Fibroblast of upper back skin (primary cell): ENCODE results near the gene QSOX1.
"Not testable (repeated sequence)": the region's sequence is repeated elsewhere in the genome, so short reads cannot be mapped to it uniquely, and the experiment has no call there.

Source experiments
- DNase-seq: peaks from one replicate; pipeline ENCODE4 v3.0.0-alpha.2; 2013

Gene QSOX1

GRCh38 chr1:180154325-180155181 lies at the start of gene QSOX1:
TSS of gene QSOX1 (plus strand) at chr1:180154869. CDS start at chr1:180154908, 39 bp downstream.
- DNase-seq = peak; percentile 86

- DNase-seq = no peak
Measured at GRCh38 chr1:180112091-180112490, 42.6 kb upstream of the QSOX1 start.

GRCh38 chr1:180112984-180113647 lies 41.6 kb upstream of the QSOX1 start:
- DNase-seq = peak; percentile 42

- no peak for DNase-seq
Measured at GRCh38 chr1:180114396-180114945, 40.2 kb upstream of the QSOX1 start.

- no peak for DNase-seq
Measured at GRCh38 chr1:180116964-180117763, 37.5 kb upstream of the QSOX1 start.

- DNase-seq = peak; percentile 86
Measured at GRCh38 chr1:180117764-180118116, 36.9 kb upstream of the QSOX1 start.

- DNase-seq = no peak
Measured at GRCh38 chr1:180119837-180120236, 34.8 kb upstream of the QSOX1 start.

- peak; percentile 41 for DNase-seq
Measured at GRCh38 chr1:180123463-180123936, 31.2 kb upstream of the QSOX1 start.

GRCh38 chr1:180130651-180131050 lies 24.0 kb upstream of the QSOX1 start:
- no peak for DNase-seq

GRCh38 chr1:180131510-180131909 lies 23.2 kb upstream of the QSOX1 start:
- peak; percentile 91 for DNase-seq

GRCh38 chr1:180133193-180133592 lies 21.5 kb upstream of the QSOX1 start:
- DNase-seq = no peak

- DNase-seq = not testable (repeated sequence)
Measured at GRCh38 chr1:180133688-180134087, 21.0 kb upstream of the QSOX1 start.

GRCh38 chr1:180135535-180135934 lies 19.1 kb upstream of the QSOX1 start:
- DNase-seq = peak; percentile 22

- DNase-seq = no peak
Measured at GRCh38 chr1:180136331-180136967, 18.2 kb upstream of the QSOX1 start.

- DNase-seq = no peak
Measured at GRCh38 chr1:180136968-180137356, 17.7 kb upstream of the QSOX1 start.

- DNase-seq = no peak
Measured at GRCh38 chr1:180137776-180138175, 16.9 kb upstream of the QSOX1 start.

- no peak for DNase-seq
Measured at GRCh38 chr1:180141381-180141934, 13.2 kb upstream of the QSOX1 start.

GRCh38 chr1:180143359-180143758 lies 11.3 kb upstream of the QSOX1 start:
- no peak for DNase-seq

GRCh38 chr1:180144659-180145357 lies 9.9 kb upstream of the QSOX1 start:
- no peak for DNase-seq

GRCh38 chr1:180145446-180145845 lies 9.2 kb upstream of the QSOX1 start:
- DNase-seq = no peak

GRCh38 chr1:180150982-180151381 lies 3.7 kb upstream of the QSOX1 start:
- DNase-seq = no peak

- peak; percentile 92 for DNase-seq
Measured at GRCh38 chr1:180151508-180151907, 3.2 kb upstream of the QSOX1 start.
